Head of caudate nucleus (tissue), 42 donors: Measurements from ENCODE around the gene LTB4R2.

Source experiments
- DNase-seq, 42 donors: peaks; one replicate each; pipeline versions ENCODE4 v3.0.0 to v3.0.0-alpha.2; 2020 to 2021; ENCODE audit warnings: mixed read lengths in 7 of 42
- intact Hi-C: fragments of 100-400 bp; cut with DNase I; formaldehyde crosslinking; loops from one replicate; pipeline ENCODE4 v1.15.0; 2022

The LTB4R2 gene

GRCh38 chr14:24273422-24273998 is 36.4 kb upstream of the LTB4R2 start:
- intact Hi-C loops = no loop called here

GRCh38 chr14:24274101-24274543 is 35.8 kb upstream of the LTB4R2 start:
- DNase-seq = peak in 6 of 42 donors; percentile 9 to 38 (median 23)
- intact Hi-C loops = no loop called here

More at GRCh38 chr14:24273422-24273998, 36.4 kb upstream of the LTB4R2 start:
- DNase-seq = no peak

- intact Hi-C loops = no loop called here
- no peak for DNase-seq
Measured at GRCh38 chr14:24277071-24277470, 32.9 kb upstream of the LTB4R2 start.

- DNase-seq = peak in 18 of 42 donors; percentile 7 to 57 (median 24)
- intact Hi-C loops = no loop called here
Measured at GRCh38 chr14:24277606-24278321, 32.2 kb upstream of the LTB4R2 start.

GRCh38 chr14:24278424-24278823 is 31.5 kb upstream of the LTB4R2 start:
- no peak for DNase-seq
- intact Hi-C loops = no loop called here

- peak in 36 of 42 donors; percentile 7 to 79 (median 48) for DNase-seq
- intact Hi-C loops = no loop called here
Measured at GRCh38 chr14:24279301-24280186, 30.4 kb upstream of the LTB4R2 start.

- DNase-seq = no peak
- intact Hi-C loops = no loop called here
Measured at GRCh38 chr14:24280797-24281460, 29.0 kb upstream of the LTB4R2 start.

- DNase-seq = no peak
- intact Hi-C loops = no loop called here
Measured at GRCh38 chr14:24281636-24282035, 28.3 kb upstream of the LTB4R2 start.

GRCh38 chr14:24282736-24283135 is 27.2 kb upstream of the LTB4R2 start:
- no peak for DNase-seq
- intact Hi-C loops = no loop called here

- intact Hi-C loops = no loop called here
- no peak for DNase-seq
Measured at GRCh38 chr14:24283796-24284460, 26.0 kb upstream of the LTB4R2 start.

GRCh38 chr14:24284501-24285035 is 25.4 kb upstream of the LTB4R2 start:
- no peak for DNase-seq
- intact Hi-C loops = no loop called here

- DNase-seq = no peak
Measured at GRCh38 chr14:24285351-24285750, 24.6 kb upstream of the LTB4R2 start.

GRCh38 chr14:24286996-24287395 is 22.9 kb upstream of the LTB4R2 start:
- no peak for DNase-seq
- intact Hi-C loops = no loop called here

More at GRCh38 chr14:24285351-24285750, 24.6 kb upstream of the LTB4R2 start:
- intact Hi-C loops = no loop called here

GRCh38 chr14:24289649-24290280 is 20.2 kb upstream of the LTB4R2 start:
- no peak for DNase-seq
- intact Hi-C loops = no loop called here

GRCh38 chr14:24290746-24291145 is 19.2 kb upstream of the LTB4R2 start:
- DNase-seq = no peak
- intact Hi-C loops = no loop called here

- intact Hi-C loops = no loop called here
- DNase-seq = no peak
Measured at GRCh38 chr14:24291446-24292117, 18.4 kb upstream of the LTB4R2 start.

GRCh38 chr14:24292118-24292807 is 17.7 kb upstream of the LTB4R2 start:
- intact Hi-C loops = no loop called here
- no peak for DNase-seq
